ENCODE data around the gene DDOST. TPM values are rescaled to one million over a fixed set of nuclear protein-coding genes. Genes with fewer than 3 reads are reported as not detected.

The DDOST gene
- total and polyA plus RNA-seq, 10 of the 15 experiments (the other 5 are each of a cell fraction or from before 2014, with no cell fraction given), result 100 to 274 (median 201) TPM

GRCh38 chr1:20696397-20697333 lies 35.5 kb upstream of the DDOST start (continued):
- TF ChIP-seq PRDM15 (CRISPR knock-in tag; IDR thresholded peaks at IDR 0.05) (no peak), IRF3 (IDR thresholded peaks at IDR 0.05) (no peak), EGR1 (IDR thresholded peaks at IDR 0.05; ENCODE audit: borderline replicate concordance in 1 of 2, low read depth in 2 of 2, low read length in 2 of 2) (0 out of 3 replicates have a peak, but pooled peaks of 1 of the 2 experiments have one; percentile 26), ASH2L (IDR thresholded peaks at IDR 0.05; ENCODE audit: borderline replicate concordance, low read depth) (no peak), PBX3 (IDR thresholded peaks at IDR 0.05; ENCODE audit: insufficient replicate concordance, low read depth, low read length) (no peak), SMC3 (IDR thresholded peaks at IDR 0.05; ENCODE audit: borderline replicate concordance, low read length) (peak; percentile 80), STAT1 (conservative IDR thresholded peaks at IDR 0.05) (no peak), SRF (IDR thresholded peaks at IDR 0.05; ENCODE audit: low read depth in 2 of 2, low read length in 2 of 2) (no peak), MAX (IDR thresholded peaks at IDR 0.05; ENCODE audit: low read depth, low read length) (peak; percentile 74; the same call in 1 of the 2 replicates), MTA2 (IDR thresholded peaks at IDR 0.05; ENCODE audit: low read depth) (no peak), SREBF2 (IDR thresholded peaks at IDR 0.05; ENCODE audit: low read length) (no peak)
